ENCODE results near the gene ZNF12. TPM values are rescaled to one million over a fixed set of nuclear protein-coding genes. Genes with fewer than 3 reads are reported as not detected.
A peak's percentile ranks its signal among the peaks of the same experiment; 100 is the strongest.

The ZNF12 gene
- polyA plus RNA-seq, 3 donors from 2014 or later = 14.5 to 25.4 (median 18.4) TPM

- H3K9me3 Mint-ChIP-seq = peaks cover 0 to 3% (median 0%) of the 10 kb centered on the region in 6 donors
- H3K27ac Mint-ChIP-seq = no peak overlapping the region
- no peak for DNase-seq
- peaks cover 0 to 21% (median 10%) of the 10 kb centered on the region in 3 donors for H3K36me3 Mint-ChIP-seq
- no peak overlapping the region for H3K4me3 Mint-ChIP-seq
- peaks cover 0 to 1% (median 0%) of the 10 kb centered on the region in 3 donors for H3K27me3 Mint-ChIP-seq (ENCODE audit: low read depth in 3 of 3)
- H3K4me1 Mint-ChIP-seq = no peaks in the 10 kb centered on the region
Measured at GRCh38 chr7:6648815-6649104, 58.0 kb downstream of the ZNF12 start.

GRCh38 chr7:6648066-6648814 lies 58.5 kb downstream of the ZNF12 start:
- Mint-ChIP-seq H3K27me3 (ENCODE audit: low read depth in 3 of 3) (peaks cover 0 to 1% (median 0%) of the 10 kb centered on the region in 3 donors), H3K9me3 (peaks cover 0 to 3% (median 0%) of the 10 kb centered on the region in 6 donors), H3K27ac (no peak overlapping the region), H3K4me3 (no peak overlapping the region), H3K4me1 (no peaks in the 10 kb centered on the region), H3K36me3 (peaks cover 0 to 21% (median 10%) of the 10 kb centered on the region in 3 donors)
- no peak for DNase-seq

DNA sequence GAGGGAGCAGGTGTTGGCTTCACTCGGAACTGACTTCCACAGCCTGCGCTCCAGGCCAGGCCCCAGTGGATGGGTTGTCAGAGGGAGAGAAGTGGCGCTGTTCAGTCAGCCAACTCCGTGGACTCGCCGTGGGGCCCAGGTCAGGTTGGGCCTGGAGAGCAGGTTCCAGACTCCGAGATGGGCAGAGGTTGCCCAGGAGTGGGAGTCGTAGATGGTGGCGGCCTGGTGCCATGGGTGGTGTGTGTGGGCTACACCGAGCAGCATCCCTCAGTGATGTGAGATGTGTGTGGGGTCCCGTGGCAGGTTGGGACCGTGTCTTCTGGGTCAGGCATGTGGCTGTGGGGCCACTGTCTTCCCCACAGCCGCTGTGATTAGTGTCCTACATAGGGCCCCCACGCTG lies 59.2 kb downstream of the ZNF12 start:
- Mint-ChIP-seq H3K27ac (no peak overlapping the region), H3K9me3 (peaks cover 0 to 3% (median 0%) of the 10 kb centered on the region in 6 donors), H3K4me1 (no peaks in the 10 kb centered on the region), H3K4me3 (no peak overlapping the region), H3K36me3 (peaks cover 0 to 21% (median 10%) of the 10 kb centered on the region in 3 donors), H3K27me3 (ENCODE audit: low read depth in 3 of 3) (peaks cover 0 to 1% (median 0%) of the 10 kb centered on the region in 3 donors)
- DNase-seq = no peak

GRCh38 chr7:6647080-6647479 lies 59.7 kb downstream of the ZNF12 start:
- Mint-ChIP-seq H3K27me3 (ENCODE audit: low read depth in 3 of 3) (peaks cover 0 to 1% (median 0%) of the 10 kb centered on the region in 3 donors), H3K4me3 (no peak overlapping the region), H3K9me3 (peaks cover 0 to 3% (median 0%) of the 10 kb centered on the region in 6 donors), H3K4me1 (no peaks in the 10 kb centered on the region), H3K36me3 (peaks cover 0 to 21% (median 10%) of the 10 kb centered on the region in 3 donors), H3K27ac (no peak overlapping the region)
- DNase-seq = no peak

- H3K27me3 Mint-ChIP-seq (ENCODE audit: low read depth in 3 of 3) = peaks cover 0 to 1% (median 0%) of the 10 kb centered on the region in 3 donors
- no peak for DNase-seq
- H3K27ac Mint-ChIP-seq = no peak overlapping the region
- peaks cover 0 to 3% (median 0%) of the 10 kb centered on the region in 6 donors for H3K9me3 Mint-ChIP-seq
- H3K4me3 Mint-ChIP-seq = no peak overlapping the region
- peaks cover 0 to 2% of the 10 kb centered on the region in 2 donors for H3K4me1 Mint-ChIP-seq
- peaks cover 0 to 22% (median 7%) of the 10 kb centered on the region in 3 donors for H3K36me3 Mint-ChIP-seq
Measured at GRCh38 chr7:6646465-6646864, 60.3 kb downstream of the ZNF12 start.

GRCh38 chr7:6644728-6645127 lies 62.0 kb downstream of the ZNF12 start:
- Mint-ChIP-seq H3K36me3 (peaks cover 0 to 6% (median 0%) of the 10 kb centered on the region in 3 donors), H3K27ac (no peak overlapping the region), H3K27me3 (ENCODE audit: low read depth in 3 of 3) (no peaks in the 10 kb centered on the region), H3K4me1 (peaks cover 7 to 10% of the 10 kb centered on the region in 2 donors), H3K4me3 (no peak overlapping the region), H3K9me3 (no peaks in the 10 kb centered on the region)
- DNase-seq = no peak

- Mint-ChIP-seq H3K27ac (no peak overlapping the region), H3K4me3 (no peak overlapping the region), H3K9me3 (no peaks in the 10 kb centered on the region), H3K36me3 (peaks cover 0 to 9% (median 0%) of the 10 kb centered on the region in 3 donors), H3K27me3 (ENCODE audit: low read depth in 3 of 3) (no peaks in the 10 kb centered on the region), H3K4me1 (peaks cover 13 to 16% of the 10 kb centered on the region in 2 donors)
- DNase-seq = no peak
Measured at GRCh38 chr7:6643915-6644625, 62.7 kb downstream of the ZNF12 start.

DNA sequence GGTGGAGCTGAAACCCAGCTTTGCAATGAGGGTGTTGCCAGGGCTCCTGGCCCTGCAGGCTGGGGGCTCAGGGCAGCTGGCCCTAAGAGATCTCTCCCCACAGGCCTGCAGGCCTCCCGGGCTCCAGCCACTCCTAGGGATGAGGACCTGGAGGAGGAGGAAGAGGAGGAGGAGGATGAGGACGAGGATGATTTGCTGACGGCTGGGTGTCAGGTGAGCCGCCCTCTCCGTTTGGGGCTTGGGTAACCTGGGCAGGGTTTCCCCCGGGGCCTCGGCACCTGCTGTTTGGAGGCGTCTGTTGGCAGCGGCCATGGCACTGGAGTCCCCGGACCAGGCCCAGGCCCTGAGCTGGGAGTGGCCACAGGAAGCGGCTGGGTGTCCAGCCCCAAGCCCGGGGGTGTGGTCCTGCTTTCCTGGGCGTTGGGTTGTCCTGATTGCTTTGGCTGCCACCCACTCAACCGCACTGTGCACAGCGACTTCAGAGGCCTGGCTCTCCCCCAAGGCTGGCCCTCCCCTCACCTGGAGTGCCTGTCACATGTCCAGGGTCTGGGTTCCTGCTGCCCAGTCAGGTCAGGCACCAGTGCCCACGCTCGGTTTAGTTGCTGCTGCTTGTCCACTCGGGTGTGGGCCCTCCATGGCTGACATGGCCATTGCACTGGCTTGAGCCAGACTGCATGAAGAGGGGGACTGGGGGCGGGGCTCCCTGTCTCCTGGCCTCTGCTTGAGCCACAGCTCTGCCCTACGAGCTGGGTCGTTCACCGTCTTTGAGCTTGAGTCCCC lies 63.7 kb downstream of the ZNF12 start:
- no peak overlapping the region for H3K27ac Mint-ChIP-seq
- peaks cover 0 to 1% (median 0%) of the 10 kb centered on the region in 3 donors for H3K27me3 Mint-ChIP-seq (ENCODE audit: low read depth in 3 of 3)
- H3K4me3 Mint-ChIP-seq = no peak overlapping the region
- H3K4me1 Mint-ChIP-seq = peaks cover 23 to 26% of the 10 kb centered on the region in 2 donors
- peaks cover 0 to 10% (median 0%) of the 10 kb centered on the region in 3 donors for H3K36me3 Mint-ChIP-seq
- DNase-seq = no peak
- no peaks in the 10 kb centered on the region for H3K9me3 Mint-ChIP-seq

DNA sequence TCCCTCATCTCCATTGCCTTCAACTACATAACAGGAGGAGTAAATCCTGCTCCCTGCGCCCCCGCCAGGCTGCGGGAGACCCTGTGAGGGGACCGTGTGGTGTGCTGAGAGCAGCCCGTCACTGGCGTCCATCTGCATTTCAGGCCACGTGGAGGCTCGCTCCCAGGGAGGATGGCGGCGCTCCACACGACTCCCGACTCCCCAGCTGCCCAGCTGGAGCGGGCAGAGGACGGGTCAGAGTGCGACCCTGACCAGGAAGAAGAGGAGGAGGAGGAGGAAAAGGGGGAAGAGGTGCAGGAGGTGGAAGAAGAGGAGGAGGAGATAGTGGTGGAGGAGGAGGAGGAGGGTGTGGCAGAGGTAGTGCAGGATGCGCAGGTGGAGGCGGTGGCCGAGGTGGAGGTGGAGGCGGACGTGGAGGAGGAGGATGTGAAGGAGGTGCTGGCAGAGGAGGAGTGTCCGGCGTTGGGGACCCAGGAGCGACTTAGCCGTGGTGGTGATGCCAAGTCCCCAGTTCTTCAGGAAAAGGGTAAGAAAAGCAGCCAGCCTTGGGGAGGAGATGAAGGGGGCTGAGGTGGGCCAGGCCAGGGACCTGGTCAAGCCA lies 64.4 kb downstream of the ZNF12 start:
- Mint-ChIP-seq H3K27ac (no peak overlapping the region), H3K36me3 (peaks cover 0 to 10% (median 0%) of the 10 kb centered on the region in 3 donors), H3K9me3 (no peaks in the 10 kb centered on the region), H3K27me3 (ENCODE audit: low read depth in 3 of 3) (peaks cover 0 to 1% (median 0%) of the 10 kb centered on the region in 3 donors), H3K4me1 (peaks cover 28 to 30% of the 10 kb centered on the region in 2 donors), H3K4me3 (no peak overlapping the region)
- no peak for DNase-seq

GRCh38 chr7:6641305-6642035 lies 65.3 kb downstream of the ZNF12 start:
- Mint-ChIP-seq H3K27ac (peak overlapping the region in 2 of 6 donors; percentile 69 to 74), H3K4me1 (peaks cover 28 to 31% of the 10 kb centered on the region in 2 donors), H3K4me3 (no peak overlapping the region), H3K9me3 (no peaks in the 10 kb centered on the region), H3K27me3 (ENCODE audit: low read depth in 3 of 3) (peaks cover 0 to 1% (median 0%) of the 10 kb centered on the region in 3 donors), H3K36me3 (peaks cover 0 to 7% (median 0%) of the 10 kb centered on the region in 3 donors)
- DNase-seq = no peak

- Mint-ChIP-seq H3K27me3 (ENCODE audit: low read depth in 3 of 3) (peaks cover 0 to 1% (median 0%) of the 10 kb centered on the region in 3 donors), H3K4me1 (peaks cover 29 to 35% of the 10 kb centered on the region in 2 donors), H3K9me3 (no peaks in the 10 kb centered on the region), H3K4me3 (peak overlapping the region in 2 of 5 donors; percentile 3 to 34), H3K27ac (peak overlapping the region in 4 of 6 donors; percentile 59 to 93 (median 83)), H3K36me3 (peaks cover 0 to 7% (median 0%) of the 10 kb centered on the region in 3 donors)
- no peak for DNase-seq
Measured at GRCh38 chr7:6640246-6640721, 66.5 kb downstream of the ZNF12 start.

DNA sequence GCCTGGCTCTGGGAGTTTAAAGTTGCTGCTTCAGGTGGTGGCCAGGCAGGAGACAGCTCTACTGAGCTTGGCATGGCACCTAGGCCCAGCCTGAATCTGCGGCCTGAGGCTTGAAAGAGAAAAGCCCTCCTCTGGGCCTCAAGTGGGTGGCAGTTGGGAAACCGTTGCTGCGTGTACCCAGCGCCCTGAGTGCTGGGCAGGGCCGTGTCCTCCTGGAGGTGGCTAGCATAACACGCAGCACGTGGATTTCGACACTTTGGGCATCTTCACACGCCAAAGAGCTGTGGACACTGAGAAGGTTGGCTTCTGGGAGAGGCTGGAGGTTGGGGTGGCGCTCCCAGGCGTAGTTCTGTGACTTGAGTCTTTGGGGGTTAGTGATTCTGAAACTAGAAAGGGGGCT lies 67.1 kb downstream of the ZNF12 start:
- Mint-ChIP-seq H3K4me3 (peak overlapping the region in 1 of 5 donors; percentile 81), H3K9me3 (no peaks in the 10 kb centered on the region), H3K36me3 (peaks cover 0 to 7% (median 0%) of the 10 kb centered on the region in 3 donors), H3K27me3 (ENCODE audit: low read depth in 3 of 3) (peaks cover 0 to 1% (median 0%) of the 10 kb centered on the region in 3 donors), H3K4me1 (peaks cover 33 to 37% of the 10 kb centered on the region in 2 donors), H3K27ac (peak overlapping the region; percentile 55 to 93 (median 84))
- DNase-seq = no peak
